ENCODE data around the gene TOM1L2. TPM values are rescaled to one million over a fixed set of nuclear protein-coding genes. Genes with fewer than 3 reads are reported as not detected.

Gene TOM1L2
- total RNA-seq, 3 donors from 2014 or later: 32.3 to 39.1 (median 36.4) TPM

GRCh38 chr17:17952691-17953090 is 19.5 kb downstream of the TOM1L2 start:
- no peak overlapping the region for H3K27ac ChIP-seq
- intact Hi-C loops (cut with DNase I; ENCODE audit: low total_unique reads): no loop called here
- no peak overlapping the region for H3K4me3 ChIP-seq
- TF ChIP-seq, protein P1, sequence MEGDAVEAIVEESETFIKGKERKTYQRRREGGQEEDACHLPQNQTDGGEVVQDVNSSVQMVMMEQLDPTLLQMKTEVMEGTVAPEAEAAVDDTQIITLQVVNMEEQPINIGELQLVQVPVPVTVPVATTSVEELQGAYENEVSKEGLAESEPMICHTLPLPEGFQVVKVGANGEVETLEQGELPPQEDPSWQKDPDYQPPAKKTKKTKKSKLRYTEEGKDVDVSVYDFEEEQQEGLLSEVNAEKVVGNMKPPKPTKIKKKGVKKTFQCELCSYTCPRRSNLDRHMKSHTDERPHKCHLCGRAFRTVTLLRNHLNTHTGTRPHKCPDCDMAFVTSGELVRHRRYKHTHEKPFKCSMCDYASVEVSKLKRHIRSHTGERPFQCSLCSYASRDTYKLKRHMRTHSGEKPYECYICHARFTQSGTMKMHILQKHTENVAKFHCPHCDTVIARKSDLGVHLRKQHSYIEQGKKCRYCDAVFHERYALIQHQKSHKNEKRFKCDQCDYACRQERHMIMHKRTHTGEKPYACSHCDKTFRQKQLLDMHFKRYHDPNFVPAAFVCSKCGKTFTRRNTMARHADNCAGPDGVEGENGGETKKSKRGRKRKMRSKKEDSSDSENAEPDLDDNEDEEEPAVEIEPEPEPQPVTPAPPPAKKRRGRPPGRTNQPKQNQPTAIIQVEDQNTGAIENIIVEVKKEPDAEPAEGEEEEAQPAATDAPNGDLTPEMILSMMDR (IDR thresholded peaks at IDR 0.05): no peak
- no peak for TF ChIP-seq POLR2AphosphoS5 (IDR thresholded peaks at IDR 0.05)
- TF ChIP-seq POLR2A (IDR thresholded peaks at IDR 0.05): no peak
- H3K27me3 ChIP-seq: no peaks in the 10 kb centered on the region
- H3K36me3 ChIP-seq: no peaks in the 10 kb centered on the region
- no peak for DNase-seq (ENCODE audit: low spot score in 2 of 2)
- H3K4me1 ChIP-seq: no peaks in the 10 kb centered on the region
- H3K9me3 ChIP-seq: no peaks in the 10 kb centered on the region

DNA sequence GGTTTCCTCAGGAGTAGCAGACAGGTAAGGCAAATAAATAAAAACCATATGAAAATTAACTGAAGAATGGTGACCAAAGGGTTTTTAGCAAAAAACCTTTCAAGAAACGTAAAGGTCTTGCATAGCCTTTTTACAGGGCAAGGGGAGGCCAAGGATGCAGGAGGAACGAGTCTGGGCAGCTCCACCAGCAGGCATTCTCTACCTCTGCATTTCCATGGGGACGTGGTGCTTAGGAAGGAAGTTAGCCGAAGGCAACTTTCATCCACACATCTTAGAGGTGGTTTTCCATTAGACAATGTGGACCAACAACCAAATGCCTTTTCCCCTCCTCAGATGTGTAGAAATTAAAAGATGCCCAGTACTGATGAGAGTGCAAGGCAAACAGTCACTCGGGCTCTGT is 20.7 kb downstream of the TOM1L2 start:
- H3K9me3 ChIP-seq: no peaks in the 10 kb centered on the region
- H3K27ac ChIP-seq: no peak overlapping the region
- no peaks in the 10 kb centered on the region for H3K36me3 ChIP-seq
- TF ChIP-seq, protein P1 (IDR thresholded peaks at IDR 0.05): no peak
- TF ChIP-seq POLR2A (IDR thresholded peaks at IDR 0.05): no peak
- TF ChIP-seq POLR2AphosphoS5 (IDR thresholded peaks at IDR 0.05): no peak
- H3K4me3 ChIP-seq: no peak overlapping the region
- intact Hi-C loops (cut with DNase I; ENCODE audit: low total_unique reads): no loop called here
- no peak for DNase-seq (ENCODE audit: low spot score in 2 of 2)
- H3K27me3 ChIP-seq: no peaks in the 10 kb centered on the region
- H3K4me1 ChIP-seq: no peaks in the 10 kb centered on the region

- intact Hi-C loops (cut with DNase I; ENCODE audit: low total_unique reads): no loop called here
- DNase-seq (ENCODE audit: low spot score in 2 of 2): no peak
Measured at GRCh38 chr17:17950806-17951205, 21.4 kb downstream of the TOM1L2 start.

GRCh38 chr17:17950347-17950746 is 21.9 kb downstream of the TOM1L2 start:
- no peaks in the 10 kb centered on the region for H3K27me3 ChIP-seq
- no peak for DNase-seq (ENCODE audit: low spot score in 2 of 2)
- no peak overlapping the region for H3K27ac ChIP-seq
- H3K9me3 ChIP-seq: no peaks in the 10 kb centered on the region
- TF ChIP-seq POLR2AphosphoS5 (IDR thresholded peaks at IDR 0.05) (no peak), POLR2A (IDR thresholded peaks at IDR 0.05) (no peak)
- H3K4me3 ChIP-seq: no peak overlapping the region
- no peaks in the 10 kb centered on the region for H3K36me3 ChIP-seq
- H3K4me1 ChIP-seq: no peaks in the 10 kb centered on the region
- intact Hi-C loops (cut with DNase I; ENCODE audit: low total_unique reads): no loop called here

More at GRCh38 chr17:17950806-17951205, 21.4 kb downstream of the TOM1L2 start:
- Histone ChIP-seq H3K4me3 (no peak overlapping the region), H3K27ac (no peak overlapping the region), H3K9me3 (no peaks in the 10 kb centered on the region), H3K36me3 (no peaks in the 10 kb centered on the region), H3K4me1 (no peaks in the 10 kb centered on the region), H3K27me3 (no peaks in the 10 kb centered on the region)
- no peak for TF ChIP-seq POLR2AphosphoS5 (IDR thresholded peaks at IDR 0.05)
- TF ChIP-seq POLR2A (IDR thresholded peaks at IDR 0.05): no peak
- TF ChIP-seq, protein P1 (IDR thresholded peaks at IDR 0.05): no peak

- Histone ChIP-seq H3K4me3 (no peak overlapping the region), H3K9me3 (no peaks in the 10 kb centered on the region), H3K27ac (peak overlapping the region; percentile 18 to 33), H3K4me1 (no peaks in the 10 kb centered on the region), H3K27me3 (no peaks in the 10 kb centered on the region), H3K36me3 (no peaks in the 10 kb centered on the region)
- intact Hi-C loops (cut with DNase I; ENCODE audit: low total_unique reads): no loop called here
- TF ChIP-seq, protein P1 (IDR thresholded peaks at IDR 0.05): no peak
- TF ChIP-seq POLR2AphosphoS5 (IDR thresholded peaks at IDR 0.05): no peak
- TF ChIP-seq POLR2A (IDR thresholded peaks at IDR 0.05): no peak
- no peak for DNase-seq (ENCODE audit: low spot score in 2 of 2)
Measured at GRCh38 chr17:17947966-17948365, 24.2 kb downstream of the TOM1L2 start.

- H3K9me3 ChIP-seq: no peaks in the 10 kb centered on the region
- H3K4me3 ChIP-seq: no peak overlapping the region
- TF ChIP-seq POLR2A (IDR thresholded peaks at IDR 0.05): no peak
- TF ChIP-seq POLR2AphosphoS5 (IDR thresholded peaks at IDR 0.05): no peak
- TF ChIP-seq, protein P1 (IDR thresholded peaks at IDR 0.05): no peak
- H3K27me3 ChIP-seq: no peaks in the 10 kb centered on the region
- DNase-seq (ENCODE audit: low spot score in 2 of 2): no peak
- H3K4me1 ChIP-seq: no peaks in the 10 kb centered on the region
- H3K27ac ChIP-seq: no peak overlapping the region
- intact Hi-C loops (cut with DNase I; ENCODE audit: low total_unique reads): no loop called here
- H3K36me3 ChIP-seq: no peaks in the 10 kb centered on the region
Measured at GRCh38 chr17:17947309-17947708, 24.9 kb downstream of the TOM1L2 start.

Measured in breast epithelium (tissue), 4 donors.